Caco-2 (cell line): ENCODE results near the gene TMED3. TPM values are rescaled to one million over a fixed set of nuclear protein-coding genes. Genes with fewer than 3 reads are reported as not detected.

Experiments used
- BruUV-seq: library from RNA; stranded (reverse); fragments of 400-500 nt; replicated peaks from 2 replicates; lab custom pipeline; 2021; lab: Mats Ljungman, UMichigan
- CTCF ChIA-PET: fragments of 300-600 bp; sonication (Branson Sonifier 250); formaldehyde crosslinking; loops from one replicate; lab custom pipeline; 2022; ENCODE audit warnings: antibody characterized with exemption; lab: Charles Lee
- POLR2A ChIA-PET: fragments of 300-600 bp; sonication (Branson Sonifier 250); formaldehyde crosslinking; loops from one replicate; lab custom pipeline; 2022; ENCODE audit warnings: antibody characterized with exemption; lab: Charles Lee
- DNase-seq, 2 experiments: peaks; one replicate each; pipeline versions ENCODE4 v3.0.0 to v3.0.0-alpha.2; 2020 to 2022
- H3K27me3 ChIP-seq: replicated peaks from 2 replicates; pipeline ENCODE4 v1.6.0; 2011; ENCODE audit warnings: low read length; ENCODE audit not compliant: control insufficient read depth, insufficient read depth
- H3K36me3 ChIP-seq: 2 replicates; pipeline ENCODE4 v1.5.1; 2011; ENCODE audit warnings: low read length; ENCODE audit not compliant: control insufficient read depth, insufficient read depth
- H3K4me1 ChIP-seq: fragments of 250-450 bp; sonication (Bioruptor Pico); 2 replicates; pipeline ENCODE4 v1.5.1; 2020; ENCODE audit warnings: mild to moderate bottlenecking
- H3K4me3 ChIP-seq: 2 replicates; pipeline ENCODE4 v1.5.1; 2011; ENCODE audit warnings: low read depth, mild to moderate bottlenecking, control low read depth, low read length
- H3K9me3 ChIP-seq: fragments of 250-450 bp; sonication (Bioruptor Pico); 2 replicates; pipeline ENCODE4 v1.5.1; 2020; ENCODE audit warnings: mild to moderate bottlenecking, moderate library complexity
- H3K27ac Mint-ChIP-seq: one replicate; pipeline ENCODE4 v1.8.0; 2022; ENCODE audit warnings: mixed read lengths; ENCODE audit not compliant: unreplicated experiment
- H3K27me3 Mint-ChIP-seq: one replicate; pipeline ENCODE4 v1.8.0; 2022; ENCODE audit warnings: mixed read lengths; ENCODE audit not compliant: insufficient read depth, unreplicated experiment
- H3K36me3 Mint-ChIP-seq: one replicate; pipeline ENCODE4 v1.8.0; 2022; ENCODE audit warnings: mild to moderate bottlenecking, mixed read lengths; ENCODE audit not compliant: insufficient read depth, unreplicated experiment
- H3K4me1 Mint-ChIP-seq: one replicate; pipeline ENCODE4 v1.8.0; 2022; ENCODE audit warnings: low read depth, mixed read lengths; ENCODE audit not compliant: unreplicated experiment
- H3K4me3 Mint-ChIP-seq: one replicate; pipeline ENCODE4 v1.8.0; 2022; ENCODE audit warnings: mild to moderate bottlenecking, moderate library complexity, mixed read lengths; ENCODE audit not compliant: unreplicated experiment
- H3K9me3 Mint-ChIP-seq: one replicate; pipeline ENCODE4 v1.8.0; 2022; ENCODE audit warnings: mixed read lengths; ENCODE audit not compliant: unreplicated experiment
- intact Hi-C: fragments of 100-400 bp; cut with micrococcal nuclease; formaldehyde crosslinking; loops from one replicate; pipeline ENCODE4 v1.10.0; 2022; ENCODE audit not compliant: unreplicated experiment
- total RNA-seq: library from RNA; stranded (reverse); gene quantifications from 2 replicates; pipeline ENCODE4 v1.2.3, GENCODE V29; 2022
- TF ChIP-seq, protein P1 (sequence below), 2 experiments: fragments of 200-600 bp in 1 of 2; IDR thresholded peaks; 1 replicate in 1 of 2; 2 replicates in 1 of 2; pipeline versions ENCODE4 v1.5.1 to v1.8.0; 2011 to 2022; ENCODE audit warnings: antibody characterized with exemption in 1 of 2, control low read depth in 1 of 2, inconsistent platforms in 1 of 2, low read depth in 1 of 2, low read length in 1 of 2, mild to moderate bottlenecking in 1 of 2, moderate library complexity in 1 of 2; ENCODE audit not compliant: insufficient read depth in 1 of 2, severe bottlenecking in 1 of 2, unreplicated experiment in 1 of 2

The TMED3 gene
- total RNA-seq, 1 experiment from 2014 or later: 92.2 TPM

- intact Hi-C loops: no loop called here
- no peak overlapping the region for H3K4me3 Mint-ChIP-seq
- DNase-seq: no peak
- H3K4me3 ChIP-seq: no peak overlapping the region
- BruUV-seq: no TSS peak
- H3K9me3 ChIP-seq: no peaks in the 10 kb centered on the region
- H3K27me3 Mint-ChIP-seq: no peaks in the 10 kb centered on the region
- H3K4me1 ChIP-seq: peaks cover 22% of the 10 kb centered on the region
- H3K4me1 Mint-ChIP-seq: peaks cover 7% of the 10 kb centered on the region
- no peaks in the 10 kb centered on the region; the same call in 1 of the 2 replicates for H3K36me3 ChIP-seq
- ChIA-PET POLR2A (no interaction called here), CTCF (no interaction called here)
- peaks cover 6% of the 10 kb centered on the region for H3K36me3 Mint-ChIP-seq
- TF ChIP-seq, protein P1, sequence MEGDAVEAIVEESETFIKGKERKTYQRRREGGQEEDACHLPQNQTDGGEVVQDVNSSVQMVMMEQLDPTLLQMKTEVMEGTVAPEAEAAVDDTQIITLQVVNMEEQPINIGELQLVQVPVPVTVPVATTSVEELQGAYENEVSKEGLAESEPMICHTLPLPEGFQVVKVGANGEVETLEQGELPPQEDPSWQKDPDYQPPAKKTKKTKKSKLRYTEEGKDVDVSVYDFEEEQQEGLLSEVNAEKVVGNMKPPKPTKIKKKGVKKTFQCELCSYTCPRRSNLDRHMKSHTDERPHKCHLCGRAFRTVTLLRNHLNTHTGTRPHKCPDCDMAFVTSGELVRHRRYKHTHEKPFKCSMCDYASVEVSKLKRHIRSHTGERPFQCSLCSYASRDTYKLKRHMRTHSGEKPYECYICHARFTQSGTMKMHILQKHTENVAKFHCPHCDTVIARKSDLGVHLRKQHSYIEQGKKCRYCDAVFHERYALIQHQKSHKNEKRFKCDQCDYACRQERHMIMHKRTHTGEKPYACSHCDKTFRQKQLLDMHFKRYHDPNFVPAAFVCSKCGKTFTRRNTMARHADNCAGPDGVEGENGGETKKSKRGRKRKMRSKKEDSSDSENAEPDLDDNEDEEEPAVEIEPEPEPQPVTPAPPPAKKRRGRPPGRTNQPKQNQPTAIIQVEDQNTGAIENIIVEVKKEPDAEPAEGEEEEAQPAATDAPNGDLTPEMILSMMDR (IDR thresholded peaks at IDR 0.05; ENCODE audit: insufficient read depth in 1 of 2, low read depth in 1 of 2, low read length in 1 of 2, severe bottlenecking in 1 of 2, unreplicated experiment in 1 of 2): no peak
- H3K27ac Mint-ChIP-seq: no peak overlapping the region
- H3K27me3 ChIP-seq: no peaks in the 10 kb centered on the region
- no peaks in the 10 kb centered on the region for H3K9me3 Mint-ChIP-seq
Measured at GRCh38 chr15:79329171-79329611, 18.3 kb downstream of the TMED3 start.

DNA sequence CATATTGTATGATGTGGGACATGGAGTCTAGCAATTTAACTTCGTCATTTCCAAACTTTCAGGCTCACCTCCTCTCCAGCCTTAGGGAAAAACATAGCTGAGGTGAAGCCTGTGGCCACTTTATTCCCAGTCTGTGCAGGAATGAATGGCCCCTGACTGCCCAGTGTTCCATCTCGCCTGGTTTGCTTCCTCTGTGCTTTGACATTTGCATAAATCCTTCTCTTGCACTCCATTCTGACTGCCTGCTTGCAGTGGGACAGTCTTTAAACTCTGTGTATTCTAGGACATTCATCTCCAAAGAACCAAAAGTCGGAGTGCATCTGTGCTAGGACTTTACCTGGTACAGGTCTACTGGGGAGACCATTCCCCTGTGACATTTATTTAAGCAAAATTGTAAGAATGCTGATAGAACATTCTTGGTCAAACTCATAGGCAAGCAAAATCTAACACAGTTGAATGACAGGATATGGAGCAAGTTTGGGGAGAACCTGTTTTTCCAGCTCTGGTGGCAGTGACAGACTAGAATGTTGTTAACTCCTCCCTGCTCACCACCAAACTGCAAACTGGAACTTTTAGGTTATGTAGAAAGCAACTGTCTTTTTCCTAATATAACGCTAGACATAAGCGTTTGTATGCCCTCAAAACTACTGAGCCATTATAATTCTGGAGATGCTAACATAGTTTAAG is 22.1 kb downstream of the TMED3 start:
- H3K27me3 Mint-ChIP-seq: no peaks in the 10 kb centered on the region
- ChIA-PET CTCF (no interaction called here), POLR2A (no interaction called here)
- H3K27ac Mint-ChIP-seq: no peak overlapping the region
- no peaks in the 10 kb centered on the region for H3K36me3 Mint-ChIP-seq
- Histone ChIP-seq H3K4me1 (peaks cover 22% of the 10 kb centered on the region), H3K27me3 (no peaks in the 10 kb centered on the region), H3K36me3 (no peaks in the 10 kb centered on the region; the same call in 1 of the 2 replicates), H3K4me3 (no peak overlapping the region), H3K9me3 (no peaks in the 10 kb centered on the region)
- DNase-seq: peak in 1 of 2 experiments; percentile 55
- TF ChIP-seq, protein P1 (IDR thresholded peaks at IDR 0.05; ENCODE audit: insufficient read depth in 1 of 2, low read depth in 1 of 2, low read length in 1 of 2, severe bottlenecking in 1 of 2, unreplicated experiment in 1 of 2): no peak
- no TSS peak for BruUV-seq
- peak overlapping the region; percentile 42 for H3K4me3 Mint-ChIP-seq
- H3K9me3 Mint-ChIP-seq: no peaks in the 10 kb centered on the region
- intact Hi-C loops: no loop called here
- peaks cover 7% of the 10 kb centered on the region for H3K4me1 Mint-ChIP-seq

- no peak overlapping the region for H3K27ac Mint-ChIP-seq
- no peaks in the 10 kb centered on the region for H3K36me3 Mint-ChIP-seq
- ChIA-PET POLR2A (no interaction called here), CTCF (no interaction called here)
- no peaks in the 10 kb centered on the region for H3K9me3 ChIP-seq
- H3K4me3 ChIP-seq: no peak overlapping the region
- intact Hi-C loops: no loop called here
- TF ChIP-seq, protein P1 (IDR thresholded peaks at IDR 0.05; ENCODE audit: insufficient read depth in 1 of 2, low read depth in 1 of 2, low read length in 1 of 2, severe bottlenecking in 1 of 2, unreplicated experiment in 1 of 2): no peak
- H3K4me1 Mint-ChIP-seq: peaks cover 6% of the 10 kb centered on the region
- H3K36me3 ChIP-seq: no peaks in the 10 kb centered on the region
- H3K4me1 ChIP-seq: peaks cover 11% of the 10 kb centered on the region
- H3K4me3 Mint-ChIP-seq: no peak overlapping the region
- no peak for DNase-seq
- no peaks in the 10 kb centered on the region for H3K27me3 Mint-ChIP-seq
- no peaks in the 10 kb centered on the region for H3K27me3 ChIP-seq
- BruUV-seq: no TSS peak
- H3K9me3 Mint-ChIP-seq: no peaks in the 10 kb centered on the region
Measured at GRCh38 chr15:79337591-79337990, 26.7 kb downstream of the TMED3 start.
